ENCODE data around the gene CDCA7. TPM values are rescaled to one million over a fixed set of nuclear protein-coding genes. Genes with fewer than 3 reads are reported as not detected.

The CDCA7 gene
- total RNA-seq, 1 donor: 5.6 TPM

GRCh38 chr2:173393186-173393585 is 38.5 kb downstream of the CDCA7 start:
- H3K4me3 ChIP-seq (ENCODE audit: low read depth, low read length): no peak overlapping the region
- TF ChIP-seq CTCF (IDR thresholded peaks at IDR 0.05; ENCODE audit: insufficient read depth, low read depth, low read length): no peak
- no peak for DNase-seq (ENCODE audit: low read depth)

GRCh38 chr2:173393636-173394035 is 39.0 kb downstream of the CDCA7 start:
- no peak for TF ChIP-seq CTCF (IDR thresholded peaks at IDR 0.05; ENCODE audit: insufficient read depth, low read depth, low read length)
- no peak for DNase-seq (ENCODE audit: low read depth)
- H3K4me3 ChIP-seq (ENCODE audit: low read depth, low read length): no peak overlapping the region

GRCh38 chr2:173394091-173394974 is 39.7 kb downstream of the CDCA7 start:
- no peak for DNase-seq (ENCODE audit: low read depth)
- no peak for TF ChIP-seq CTCF (IDR thresholded peaks at IDR 0.05; ENCODE audit: insufficient read depth, low read depth, low read length)

GRCh38 chr2:173395567-173396351 is 41.1 kb downstream of the CDCA7 start:
- no peak overlapping the region for H3K4me3 ChIP-seq (ENCODE audit: low read depth, low read length)
- no peak for DNase-seq (ENCODE audit: low read depth)
- no peak for TF ChIP-seq CTCF (IDR thresholded peaks at IDR 0.05; ENCODE audit: insufficient read depth, low read depth, low read length)

More at GRCh38 chr2:173394091-173394974, 39.7 kb downstream of the CDCA7 start:
- no peak overlapping the region for H3K4me3 ChIP-seq (ENCODE audit: low read depth, low read length)

GRCh38 chr2:173397539-173397938 is 42.9 kb downstream of the CDCA7 start:
- no peak overlapping the region for H3K4me3 ChIP-seq (ENCODE audit: low read depth, low read length)
- no peak for TF ChIP-seq CTCF (IDR thresholded peaks at IDR 0.05; ENCODE audit: insufficient read depth, low read depth, low read length)
- DNase-seq (ENCODE audit: low read depth): no peak

GRCh38 chr2:173399229-173399628 is 44.6 kb downstream of the CDCA7 start:
- DNase-seq (ENCODE audit: low read depth): no peak
- no peak overlapping the region for H3K4me3 ChIP-seq (ENCODE audit: low read depth, low read length)
- no peak for TF ChIP-seq CTCF (IDR thresholded peaks at IDR 0.05; ENCODE audit: insufficient read depth, low read depth, low read length)
